Measurements from ENCODE around the gene AADACL2.
"Not testable (repeated sequence)": the region's sequence is repeated elsewhere in the genome, so short reads cannot be mapped to it uniquely, and the experiment has no call there.

AADACL2 gene, protein sequence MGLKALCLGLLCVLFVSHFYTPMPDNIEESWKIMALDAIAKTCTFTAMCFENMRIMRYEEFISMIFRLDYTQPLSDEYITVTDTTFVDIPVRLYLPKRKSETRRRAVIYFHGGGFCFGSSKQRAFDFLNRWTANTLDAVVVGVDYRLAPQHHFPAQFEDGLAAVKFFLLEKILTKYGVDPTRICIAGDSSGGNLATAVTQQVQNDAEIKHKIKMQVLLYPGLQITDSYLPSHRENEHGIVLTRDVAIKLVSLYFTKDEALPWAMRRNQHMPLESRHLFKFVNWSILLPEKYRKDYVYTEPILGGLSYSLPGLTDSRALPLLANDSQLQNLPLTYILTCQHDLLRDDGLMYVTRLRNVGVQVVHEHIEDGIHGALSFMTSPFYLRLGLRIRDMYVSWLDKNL

DNA sequence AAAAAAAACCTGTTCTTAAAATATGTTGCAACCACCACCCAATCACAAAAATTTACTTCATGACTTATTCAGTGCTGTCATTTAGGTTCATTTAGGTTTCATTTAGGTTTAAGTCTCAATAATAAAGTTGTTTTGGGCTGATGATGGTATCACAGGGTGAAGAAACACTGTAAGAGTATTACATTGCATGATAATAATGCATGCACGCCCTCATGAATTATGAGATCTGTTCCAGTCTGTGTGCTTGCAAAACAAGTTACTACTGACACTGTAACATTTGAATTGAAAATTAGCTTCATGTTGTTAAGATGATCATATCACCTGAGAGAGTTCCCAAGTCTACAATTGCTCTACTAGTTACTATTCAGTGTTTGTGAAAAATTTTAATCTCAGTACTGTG, at the start of gene AADACL2:
Gene AADACL2, plus strand, starts transcription at position 315 of the 400 bp plus-strand sequence. CDS start 109 bp downstream, outside the sequence.
- no peak for DNase-seq

- no peak for DNase-seq
Observed at GRCh38 chr3:151684094-151684493, 49.6 kb upstream of the AADACL2 start.

- no peak for DNase-seq
Observed at GRCh38 chr3:151686257-151686656, 47.5 kb upstream of the AADACL2 start.

- DNase-seq, result no peak
Observed at GRCh38 chr3:151687076-151687475, 46.7 kb upstream of the AADACL2 start.

GRCh38 chr3:151688571-151688970, 45.2 kb upstream of the AADACL2 start:
- DNase-seq, result no peak

DNA sequence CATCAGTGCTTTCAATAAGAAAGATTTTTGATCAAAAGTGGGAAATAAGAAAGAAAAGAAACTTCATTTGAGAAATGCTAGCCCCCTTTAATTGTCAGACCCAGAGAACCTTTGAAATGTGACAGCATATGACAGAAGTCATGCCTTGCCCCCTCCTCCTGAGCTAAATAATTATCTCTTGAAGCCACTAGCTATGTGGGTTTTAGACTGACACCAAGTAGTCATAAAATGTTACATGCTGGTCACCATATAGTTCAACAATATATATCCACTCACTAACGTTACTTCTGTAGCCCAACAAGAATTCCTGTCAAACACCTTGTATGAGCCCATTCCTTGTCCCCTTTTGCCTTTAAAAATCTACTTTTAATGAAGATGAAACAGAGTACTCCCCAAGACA, 43.1 kb upstream of the AADACL2 start:
- no peak for DNase-seq

GRCh38 chr3:151697496-151697895, 36.2 kb upstream of the AADACL2 start:
- no peak for DNase-seq

GRCh38 chr3:151707216-151707615, 26.5 kb upstream of the AADACL2 start:
- DNase-seq, result no peak

GRCh38 chr3:151708868-151709267, 24.9 kb upstream of the AADACL2 start:
- no peak for DNase-seq

DNA sequence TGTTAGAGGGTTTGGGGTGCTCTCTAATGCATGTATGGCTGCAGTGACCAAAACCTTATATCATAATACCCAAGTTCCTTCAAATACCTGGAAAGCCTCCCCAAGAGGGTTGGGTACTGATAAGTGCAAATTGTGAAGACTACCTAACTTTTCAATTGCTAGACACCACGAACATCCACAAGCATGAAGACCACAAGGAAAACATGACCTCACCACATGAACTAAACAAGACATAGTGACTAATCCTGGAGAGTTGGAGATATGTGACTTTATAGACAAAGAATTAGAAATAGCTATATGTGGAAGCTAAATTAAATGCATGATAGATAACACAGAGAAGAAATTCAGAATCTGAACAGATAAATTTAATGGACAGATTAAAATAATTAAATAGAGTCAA, 23.9 kb upstream of the AADACL2 start:
- DNase-seq, result no peak

DNA sequence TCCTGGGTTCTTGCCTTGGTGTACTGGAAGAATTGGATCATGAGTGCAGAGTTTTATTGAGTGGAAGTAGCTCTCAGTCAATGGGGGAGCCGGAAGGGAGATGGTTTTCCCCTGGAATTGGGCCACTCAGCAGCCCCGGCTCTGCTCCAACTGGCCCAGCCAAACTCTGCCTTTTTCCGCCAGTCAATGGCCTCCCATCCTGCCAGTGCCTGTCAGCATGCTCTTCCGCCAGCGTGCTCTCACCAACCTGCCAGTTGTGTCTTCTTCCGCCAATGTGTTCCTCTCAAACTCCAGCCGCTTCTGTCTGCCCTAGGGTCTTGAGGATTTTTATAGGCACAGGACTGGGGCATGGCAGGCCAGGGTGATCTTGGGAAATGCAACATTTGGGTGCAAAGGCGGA, 12.4 kb upstream of the AADACL2 start:
- DNase-seq, result no peak

DNA sequence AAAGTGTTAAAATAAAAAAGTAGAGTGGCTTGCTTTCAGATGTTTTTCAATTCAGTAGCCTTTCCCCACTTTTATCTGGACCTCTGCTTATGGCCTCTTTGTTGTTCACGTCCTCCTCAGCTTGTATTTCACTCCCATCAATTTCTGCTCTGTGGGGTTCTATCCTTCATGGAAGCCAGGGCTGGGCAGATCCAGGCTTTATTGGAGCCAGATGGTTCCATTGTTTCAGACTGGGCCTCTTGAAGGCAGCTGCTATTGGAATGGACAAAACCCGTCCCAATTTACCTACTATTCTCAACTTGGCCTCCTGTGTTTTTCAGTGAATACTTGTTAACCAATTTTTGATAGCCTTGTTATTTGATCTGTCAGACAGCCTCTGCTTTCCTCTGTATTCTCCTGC, 10.9 kb upstream of the AADACL2 start:
- DNase-seq, result no peak

DNA sequence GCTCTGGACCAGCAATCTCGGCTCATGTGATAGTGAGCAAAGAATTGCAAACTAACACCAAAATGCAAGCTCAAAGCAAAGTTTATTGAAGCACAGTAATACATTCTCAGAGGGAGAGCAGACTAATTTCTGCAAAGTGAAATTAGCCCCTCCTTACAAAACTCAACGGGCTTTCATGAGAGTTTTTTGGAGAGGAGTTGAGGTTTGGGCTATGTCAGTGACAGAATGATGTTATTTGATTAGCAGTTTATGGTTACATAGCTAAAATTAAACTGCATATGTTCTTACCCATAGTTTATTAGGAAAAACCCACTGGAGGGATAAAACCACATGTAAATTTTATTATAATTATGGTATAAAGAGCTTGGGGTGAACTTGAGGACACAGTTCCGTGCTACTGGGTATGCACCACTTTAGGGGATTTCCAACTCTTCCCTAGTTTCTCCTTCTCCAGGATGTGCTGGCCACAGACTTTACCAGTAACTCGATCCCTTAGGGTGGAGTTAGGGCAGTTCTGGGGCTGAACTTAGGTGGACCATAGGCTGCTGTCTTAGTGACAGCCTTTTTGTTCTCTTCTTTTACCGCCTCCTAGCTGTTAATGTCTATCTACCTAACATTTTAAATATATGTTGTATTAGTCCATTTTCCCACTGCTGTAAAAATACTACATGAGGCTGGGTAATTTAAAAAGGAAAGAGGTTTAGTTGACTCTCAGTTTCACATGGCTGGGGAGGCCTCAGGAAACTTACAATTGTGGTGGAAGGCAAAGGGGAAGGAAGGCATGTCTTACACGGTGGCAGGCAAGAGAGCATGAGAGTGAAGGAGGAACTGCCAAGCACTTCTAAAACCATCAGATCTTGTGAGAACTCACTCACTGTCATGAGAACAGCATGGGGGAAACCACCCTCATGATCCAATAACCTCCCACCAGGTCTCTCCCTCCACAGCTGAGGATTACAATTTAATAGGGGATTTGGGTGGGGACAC, 8.9 kb upstream of the AADACL2 start:
- no peak for DNase-seq

- no peak for DNase-seq
Observed at GRCh38 chr3:151726016-151726415, 7.7 kb upstream of the AADACL2 start.

DNA sequence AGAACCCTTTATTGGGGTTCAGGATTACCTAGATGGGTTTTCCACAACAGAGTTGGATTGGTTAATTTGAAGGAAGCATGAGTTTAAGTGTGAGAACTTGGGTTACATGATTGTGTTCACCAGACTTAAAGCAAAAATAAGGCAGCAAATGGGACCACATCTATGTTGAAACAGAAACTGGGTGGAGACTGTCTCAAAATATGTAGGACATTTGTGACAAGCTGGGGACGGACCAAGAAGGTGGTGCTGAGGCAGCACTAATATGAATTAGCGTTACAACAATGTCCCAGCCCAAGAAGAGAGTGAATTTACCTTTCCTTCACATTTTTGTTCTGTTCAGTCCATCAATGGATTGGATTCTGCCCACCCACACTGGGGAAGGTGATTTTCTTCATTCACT, 866 bp upstream of the AADACL2 start:
- DNase-seq, result no peak

- DNase-seq, result no peak
Observed at GRCh38 chr3:151740581-151740980, 6.9 kb downstream of the AADACL2 start.

DNA sequence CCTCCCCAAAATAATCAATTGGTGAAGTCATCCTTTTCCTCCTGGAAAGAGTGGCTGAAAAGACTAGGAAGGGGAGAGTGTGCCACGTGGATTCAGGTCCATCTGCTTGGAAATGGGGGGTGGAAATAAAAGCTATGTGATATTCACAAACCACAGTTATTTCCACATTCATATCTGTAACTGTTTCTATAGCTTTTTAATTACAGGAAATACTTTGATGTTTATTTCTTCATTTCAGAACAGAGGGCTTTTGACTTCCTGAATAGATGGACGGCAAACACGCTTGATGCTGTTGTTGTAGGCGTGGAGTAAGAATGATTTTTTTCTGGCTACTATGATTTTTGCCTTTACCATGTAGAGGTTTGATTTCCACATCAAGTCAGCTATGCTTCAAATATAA, 10.1 kb downstream of the AADACL2 start:
- DNase-seq, result no peak

DNA sequence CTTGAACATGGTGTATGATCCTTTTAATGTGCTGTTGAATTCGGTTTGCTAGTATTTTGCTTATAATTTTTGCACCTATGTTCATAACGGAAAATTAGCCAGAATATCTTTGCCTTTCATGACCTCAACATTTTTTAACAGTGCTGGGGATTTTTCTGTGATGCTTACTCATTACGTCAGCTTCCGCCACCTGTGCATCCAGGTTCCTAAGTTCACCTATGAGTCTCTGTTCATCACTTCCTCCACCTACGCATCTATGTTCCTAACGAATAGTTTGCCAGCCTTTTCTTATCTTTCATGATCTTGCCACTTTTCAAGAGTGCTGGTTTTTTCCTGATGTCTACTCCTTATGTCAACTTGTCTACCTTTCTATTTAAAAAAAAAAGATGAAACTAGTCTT, 16.5 kb downstream of the AADACL2 start:
- DNase-seq, result no peak

GRCh38 chr3:151750678-151751077, 17.0 kb downstream of the AADACL2 start:
- no peak for DNase-seq

DNA sequence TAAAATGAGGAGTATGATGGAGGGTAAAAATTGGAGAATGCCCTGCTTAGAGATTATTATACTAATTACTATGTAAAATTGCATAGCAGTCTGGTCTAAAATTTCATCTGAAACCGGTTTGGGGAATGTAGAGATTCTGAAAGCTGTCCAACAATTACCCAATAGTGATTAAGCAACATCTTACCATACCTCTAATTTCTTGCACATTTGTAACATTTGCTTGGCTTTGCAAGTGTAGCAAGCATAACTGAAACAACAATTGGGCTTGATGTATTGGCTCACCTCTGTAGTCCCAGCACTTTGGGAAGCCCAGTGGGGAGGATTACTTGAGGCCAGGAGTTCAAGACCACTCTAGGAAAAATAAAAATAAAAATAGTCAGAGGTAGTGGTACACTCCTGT, 17.4 kb downstream of the AADACL2 start:
- no peak for DNase-seq

GRCh38 chr3:151753846-151754245, 20.1 kb downstream of the AADACL2 start:
- no peak for DNase-seq

DNA sequence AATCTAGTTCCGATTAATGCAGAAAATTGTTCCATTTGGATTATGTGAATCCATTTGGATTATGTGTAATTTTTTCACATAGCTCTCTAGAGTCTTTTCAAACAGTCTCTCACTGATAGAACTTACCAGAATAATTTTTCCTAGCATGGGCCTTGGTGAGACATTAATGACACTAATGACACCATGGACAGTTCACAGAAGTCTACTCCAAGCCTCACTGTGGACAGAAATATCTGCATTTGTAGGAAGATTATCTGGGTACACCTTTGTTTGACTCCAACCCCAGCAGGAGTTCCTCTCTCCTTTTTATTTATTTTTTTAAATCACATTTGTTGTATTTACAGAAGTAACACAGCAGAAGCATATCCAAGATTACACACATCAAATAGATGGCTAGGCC, 27.9 kb downstream of the AADACL2 start:
- DNase-seq, result no peak

DNA sequence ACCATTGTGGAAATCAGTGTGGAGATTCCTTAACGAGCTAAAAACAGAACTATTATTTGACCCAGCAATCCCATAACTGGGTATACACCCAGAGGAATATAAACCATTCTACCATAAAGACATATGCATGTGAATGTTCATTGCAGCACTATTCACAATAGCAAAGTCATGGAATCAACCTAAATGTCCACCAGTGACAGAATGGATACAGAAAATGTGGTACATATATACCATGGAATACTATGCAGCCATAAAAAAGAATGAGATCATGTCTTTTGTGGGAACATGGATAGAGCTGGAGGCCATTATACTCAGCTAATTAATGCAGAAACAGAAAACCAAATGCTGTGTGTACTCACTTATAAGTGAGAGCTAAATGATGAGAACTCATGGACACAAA, 31.0 kb downstream of the AADACL2 start:
- not testable (repeated sequence) for DNase-seq

- DNase-seq, result no peak
Observed at GRCh38 chr3:151765685-151766084, 32.0 kb downstream of the AADACL2 start.

Measured in stimulated activated CD8-positive, alpha-beta memory T cell treated with anti-CD3 and anti-CD28 coated beads, Interleukin-4, amount 100 ng/mL, for 48 hours (primary cell).